Activated CD4-positive, alpha-beta memory T cell treated with anti-CD3 and anti-CD28 coated beads for 36 hours (primary cell): ENCODE data around the gene TBC1D4. TPM values are rescaled to one million over a fixed set of nuclear protein-coding genes. Genes with fewer than 3 reads are reported as not detected.

Experiments
- CTCF ChIA-PET: fragments of 350-600 bp; sonication (Branson Sonifier 250); formaldehyde crosslinking; loops from one replicate; lab custom pipeline; 2021; ENCODE audit warnings: antibody characterized with exemption, inconsistent platforms; lab: Charles Lee
- POLR2A ChIA-PET: fragments of 350-600 bp; sonication (Branson Sonifier 250); formaldehyde crosslinking; loops from one replicate; lab custom pipeline; 2021; ENCODE audit warnings: antibody characterized with exemption; lab: Charles Lee
- DNase-seq: peaks from one replicate; pipeline ENCODE4 v3.0.0-alpha.2; 2020
- H3K27ac Mint-ChIP-seq: one replicate; pipeline ENCODE4 v1.8.0; 2021; ENCODE audit warnings: mixed read lengths
- H3K27me3 Mint-ChIP-seq: one replicate; pipeline ENCODE4 v1.8.0; 2021; ENCODE audit warnings: mixed read lengths
- H3K36me3 Mint-ChIP-seq: one replicate; pipeline ENCODE4 v1.8.0; 2021; ENCODE audit warnings: mixed read lengths
- H3K4me1 Mint-ChIP-seq: one replicate; pipeline ENCODE4 v1.8.0; 2021; ENCODE audit warnings: low read depth, mixed read lengths
- H3K4me3 Mint-ChIP-seq: one replicate; pipeline ENCODE4 v1.8.0; 2021; ENCODE audit warnings: mild to moderate bottlenecking, mixed read lengths
- H3K9me3 Mint-ChIP-seq: one replicate; pipeline ENCODE4 v1.8.0; 2021; ENCODE audit warnings: mixed read lengths
- intact Hi-C: fragments of 100-400 bp; cut with micrococcal nuclease; formaldehyde crosslinking; loops from one replicate; pipeline ENCODE4 v1.15.1; 2023
- total RNA-seq, 2 experiments: library from RNA; stranded (reverse); gene quantifications; one replicate each; pipeline ENCODE4 v1.2.3, GENCODE V29; 2021

Gene TBC1D4
- total RNA-seq, 2 experiments from 2014 or later: 13.0 to 14.8 TPM

GRCh38 chr13:75418186-75418843 is 63.7 kb downstream of the TBC1D4 start:
- no peak overlapping the region for H3K27ac Mint-ChIP-seq
- ChIA-PET CTCF (no interaction called here), POLR2A (no interaction called here)
- H3K4me1 Mint-ChIP-seq: no peaks in the 10 kb centered on the region
- H3K9me3 Mint-ChIP-seq: no peaks in the 10 kb centered on the region
- no peaks in the 10 kb centered on the region for H3K36me3 Mint-ChIP-seq
- DNase-seq: no peak
- intact Hi-C loops: no loop called here
- H3K27me3 Mint-ChIP-seq: peaks cover 9% of the 10 kb centered on the region
- no peak overlapping the region for H3K4me3 Mint-ChIP-seq

DNA sequence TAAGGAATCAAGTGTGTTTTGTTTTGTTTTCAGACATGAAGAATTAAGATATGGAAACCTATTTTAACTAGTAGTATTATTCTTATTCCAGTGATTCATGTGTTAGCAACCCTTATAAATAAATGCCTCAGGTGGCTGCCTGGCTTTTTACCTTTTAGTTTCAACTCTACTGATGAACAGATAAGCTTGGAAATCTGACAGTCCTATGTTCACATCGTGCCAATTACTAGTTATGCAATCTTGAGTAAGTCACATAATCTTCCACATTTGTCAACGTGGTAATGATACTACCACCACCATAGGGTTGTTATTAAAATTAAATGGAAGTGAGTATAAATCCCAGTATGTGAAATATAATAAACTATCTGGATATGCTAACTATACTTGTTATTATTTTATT is 64.3 kb downstream of the TBC1D4 start:
- no peak for DNase-seq
- Mint-ChIP-seq H3K9me3 (no peaks in the 10 kb centered on the region), H3K4me1 (no peaks in the 10 kb centered on the region), H3K36me3 (no peaks in the 10 kb centered on the region), H3K4me3 (no peak overlapping the region), H3K27ac (no peak overlapping the region), H3K27me3 (peaks cover 9% of the 10 kb centered on the region)
- ChIA-PET POLR2A (no interaction called here), CTCF (no interaction called here)
- intact Hi-C loops: no loop called here

DNA sequence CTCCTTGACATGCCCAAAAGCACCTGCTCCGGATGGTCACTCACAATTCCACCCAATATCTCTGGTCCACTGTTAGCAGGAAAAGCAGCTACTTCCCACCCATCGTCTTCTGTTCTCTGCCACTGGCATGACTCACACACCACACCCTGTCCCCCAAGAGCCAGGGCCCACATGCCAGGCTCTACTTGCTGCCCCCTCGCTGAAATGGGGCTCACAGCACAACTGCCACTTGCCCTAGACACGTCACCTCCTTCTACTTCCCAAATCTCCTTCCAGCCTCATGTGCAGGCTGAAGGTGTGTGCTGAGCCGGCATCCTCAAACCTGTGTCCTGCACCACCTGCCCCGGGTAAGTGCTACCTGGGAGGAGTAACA is 65.0 kb downstream of the TBC1D4 start:
- intact Hi-C loops: no loop called here
- Mint-ChIP-seq H3K27ac (no peak overlapping the region), H3K4me1 (no peaks in the 10 kb centered on the region), H3K4me3 (no peak overlapping the region), H3K36me3 (no peaks in the 10 kb centered on the region), H3K9me3 (no peaks in the 10 kb centered on the region), H3K27me3 (peaks cover 7% of the 10 kb centered on the region)
- ChIA-PET POLR2A (no interaction called here), CTCF (no interaction called here)
- no peak for DNase-seq

DNA sequence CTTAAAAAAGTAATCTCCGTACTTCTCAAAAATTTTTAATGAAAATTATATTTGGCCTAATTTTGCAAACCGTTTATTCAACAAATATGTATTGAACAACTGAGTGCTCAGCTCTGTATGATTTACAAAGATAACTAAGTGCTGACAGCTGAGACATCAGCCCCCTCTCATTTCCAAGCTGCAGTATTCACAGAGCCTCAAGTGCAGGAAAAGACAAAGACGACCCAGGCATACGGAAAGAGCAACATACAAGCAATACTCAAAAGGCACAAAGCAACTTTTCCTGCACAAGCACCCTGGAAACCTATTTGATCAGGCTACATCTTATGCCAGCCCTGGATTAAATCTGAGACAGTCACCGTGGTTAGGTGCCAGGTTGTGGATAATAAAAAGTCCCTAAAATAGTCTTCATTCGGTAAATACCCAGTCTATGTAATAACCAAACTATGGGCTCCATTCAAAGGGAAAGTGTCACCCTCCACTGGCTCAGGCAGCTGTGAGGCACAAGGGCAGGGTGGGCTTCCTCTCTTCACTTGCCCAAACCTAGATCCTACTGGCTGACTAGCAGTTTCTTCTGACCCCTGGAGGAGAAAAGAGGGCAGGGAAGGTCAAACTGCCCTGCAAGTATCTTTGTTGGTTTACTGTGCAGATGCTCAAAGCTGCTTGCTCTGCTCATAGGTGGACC is 65.5 kb downstream of the TBC1D4 start:
- no peak for DNase-seq
- Mint-ChIP-seq H3K4me1 (no peaks in the 10 kb centered on the region), H3K27me3 (peaks cover 5% of the 10 kb centered on the region), H3K9me3 (no peaks in the 10 kb centered on the region), H3K27ac (no peak overlapping the region), H3K4me3 (no peak overlapping the region), H3K36me3 (no peaks in the 10 kb centered on the region)
- ChIA-PET POLR2A (no interaction called here), CTCF (no interaction called here)
- intact Hi-C loops: no loop called here

GRCh38 chr13:75415694-75416093 is 66.3 kb downstream of the TBC1D4 start:
- no peak overlapping the region for H3K4me3 Mint-ChIP-seq
- POLR2A ChIA-PET: no interaction called here
- no peaks in the 10 kb centered on the region for H3K27me3 Mint-ChIP-seq
- CTCF ChIA-PET: no interaction called here
- H3K9me3 Mint-ChIP-seq: no peaks in the 10 kb centered on the region
- no peak for DNase-seq
- no peaks in the 10 kb centered on the region for H3K4me1 Mint-ChIP-seq
- intact Hi-C loops: no loop called here
- H3K27ac Mint-ChIP-seq: no peak overlapping the region
- no peaks in the 10 kb centered on the region for H3K36me3 Mint-ChIP-seq

DNA sequence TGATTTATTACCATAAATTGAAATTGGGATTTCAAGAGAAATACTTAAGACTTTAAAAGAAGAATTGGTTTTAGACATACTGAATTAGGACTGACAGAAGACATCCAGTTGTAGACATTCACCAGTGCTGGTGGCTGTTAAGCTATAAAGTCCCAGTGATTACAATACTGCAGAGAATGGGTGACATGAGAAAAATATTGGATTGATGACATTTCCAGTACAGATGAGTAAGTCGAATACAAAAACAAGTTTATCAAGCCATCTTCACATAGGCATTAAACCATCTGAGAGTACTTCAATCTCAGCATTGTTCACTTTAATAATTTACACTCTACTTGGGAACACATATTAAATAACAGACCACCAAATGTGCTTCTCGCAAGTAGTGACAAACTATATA is 66.8 kb downstream of the TBC1D4 start:
- H3K27me3 Mint-ChIP-seq: no peaks in the 10 kb centered on the region
- no peaks in the 10 kb centered on the region for H3K9me3 Mint-ChIP-seq
- POLR2A ChIA-PET: no interaction called here
- no peak overlapping the region for H3K27ac Mint-ChIP-seq
- no peaks in the 10 kb centered on the region for H3K36me3 Mint-ChIP-seq
- no peaks in the 10 kb centered on the region for H3K4me1 Mint-ChIP-seq
- intact Hi-C loops: no loop called here
- no peak overlapping the region for H3K4me3 Mint-ChIP-seq
- DNase-seq: no peak
- CTCF ChIA-PET: no interaction called here

- ChIA-PET POLR2A (no interaction called here), CTCF (no interaction called here)
- Mint-ChIP-seq H3K4me1 (no peaks in the 10 kb centered on the region), H3K4me3 (no peak overlapping the region), H3K9me3 (no peaks in the 10 kb centered on the region), H3K27me3 (no peaks in the 10 kb centered on the region), H3K27ac (no peak overlapping the region), H3K36me3 (no peaks in the 10 kb centered on the region)
- no peak for DNase-seq
- intact Hi-C loops: no loop called here
These were observed 67.7 kb downstream of the TBC1D4 start for GRCh38 chr13:75414036-75414827.

DNA sequence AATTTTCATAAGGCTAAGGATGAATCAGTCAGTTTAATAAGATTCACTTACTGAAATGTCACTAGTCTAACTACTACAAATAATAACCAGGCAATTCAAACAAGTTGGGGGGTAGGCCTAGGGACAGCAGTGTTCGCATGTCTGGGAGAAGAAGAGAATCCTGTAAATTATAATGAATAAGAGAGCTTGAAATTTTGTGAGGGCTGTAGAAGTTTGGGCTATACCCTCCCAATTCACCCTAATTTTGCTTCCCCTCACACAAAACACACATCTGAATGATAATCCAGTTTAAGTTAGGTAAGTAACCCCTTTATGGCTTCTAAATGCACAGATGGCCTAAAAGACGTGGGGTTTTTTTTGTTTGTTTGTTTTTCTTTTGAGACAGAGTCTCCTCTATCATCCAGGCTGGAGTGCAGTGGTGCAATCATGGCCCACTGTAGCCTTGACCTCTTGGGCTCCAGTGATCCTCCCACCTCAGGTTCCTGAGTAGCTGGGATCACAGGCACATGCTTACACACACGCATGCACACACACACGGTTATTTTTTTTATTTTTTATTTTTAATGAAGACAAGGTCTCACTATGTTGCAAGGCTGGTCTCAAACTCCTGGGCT is 69.9 kb downstream of the TBC1D4 start:
- Mint-ChIP-seq H3K27me3 (peaks cover 2% of the 10 kb centered on the region), H3K4me1 (no peaks in the 10 kb centered on the region), H3K9me3 (no peaks in the 10 kb centered on the region)

GRCh38 chr13:75410207-75410606 is 71.8 kb downstream of the TBC1D4 start:
- H3K4me1 Mint-ChIP-seq: no peaks in the 10 kb centered on the region

More for the DNA sequence above, 69.9 kb downstream of the TBC1D4 start:
- H3K36me3 Mint-ChIP-seq: no peaks in the 10 kb centered on the region
- H3K4me3 Mint-ChIP-seq: no peak overlapping the region
- no peak overlapping the region for H3K27ac Mint-ChIP-seq
- ChIA-PET CTCF (no interaction called here), POLR2A (no interaction called here)
- intact Hi-C loops: no loop called here
- no peak for DNase-seq

GRCh38 chr13:75407998-75408397 is 74.0 kb downstream of the TBC1D4 start:
- H3K9me3 Mint-ChIP-seq: no peaks in the 10 kb centered on the region
- no peaks in the 10 kb centered on the region for H3K36me3 Mint-ChIP-seq
- H3K4me3 Mint-ChIP-seq: no peak overlapping the region
- H3K4me1 Mint-ChIP-seq: no peaks in the 10 kb centered on the region
- POLR2A ChIA-PET: no interaction called here
- CTCF ChIA-PET: no interaction called here
- H3K27me3 Mint-ChIP-seq: peaks cover 5% of the 10 kb centered on the region
- H3K27ac Mint-ChIP-seq: no peak overlapping the region
- DNase-seq: no peak
- intact Hi-C loops: no loop called here

More at GRCh38 chr13:75410207-75410606, 71.8 kb downstream of the TBC1D4 start:
- Mint-ChIP-seq H3K27ac (no peak overlapping the region), H3K9me3 (no peaks in the 10 kb centered on the region), H3K36me3 (no peaks in the 10 kb centered on the region), H3K27me3 (peaks cover 2% of the 10 kb centered on the region), H3K4me3 (no peak overlapping the region)
- POLR2A ChIA-PET: no interaction called here
- DNase-seq: no peak
- intact Hi-C loops: no loop called here
- CTCF ChIA-PET: no interaction called here

- H3K27ac Mint-ChIP-seq: no peak overlapping the region
- no peak overlapping the region for H3K4me3 Mint-ChIP-seq
- ChIA-PET CTCF (no interaction called here), POLR2A (no interaction called here)
- no peaks in the 10 kb centered on the region for H3K4me1 Mint-ChIP-seq
- H3K36me3 Mint-ChIP-seq: no peaks in the 10 kb centered on the region
- no peak for DNase-seq
- intact Hi-C loops: no loop called here
- peaks cover 5% of the 10 kb centered on the region for H3K27me3 Mint-ChIP-seq
- no peaks in the 10 kb centered on the region for H3K9me3 Mint-ChIP-seq
These were observed 74.5 kb downstream of the TBC1D4 start for GRCh38 chr13:75407473-75407872.

DNA sequence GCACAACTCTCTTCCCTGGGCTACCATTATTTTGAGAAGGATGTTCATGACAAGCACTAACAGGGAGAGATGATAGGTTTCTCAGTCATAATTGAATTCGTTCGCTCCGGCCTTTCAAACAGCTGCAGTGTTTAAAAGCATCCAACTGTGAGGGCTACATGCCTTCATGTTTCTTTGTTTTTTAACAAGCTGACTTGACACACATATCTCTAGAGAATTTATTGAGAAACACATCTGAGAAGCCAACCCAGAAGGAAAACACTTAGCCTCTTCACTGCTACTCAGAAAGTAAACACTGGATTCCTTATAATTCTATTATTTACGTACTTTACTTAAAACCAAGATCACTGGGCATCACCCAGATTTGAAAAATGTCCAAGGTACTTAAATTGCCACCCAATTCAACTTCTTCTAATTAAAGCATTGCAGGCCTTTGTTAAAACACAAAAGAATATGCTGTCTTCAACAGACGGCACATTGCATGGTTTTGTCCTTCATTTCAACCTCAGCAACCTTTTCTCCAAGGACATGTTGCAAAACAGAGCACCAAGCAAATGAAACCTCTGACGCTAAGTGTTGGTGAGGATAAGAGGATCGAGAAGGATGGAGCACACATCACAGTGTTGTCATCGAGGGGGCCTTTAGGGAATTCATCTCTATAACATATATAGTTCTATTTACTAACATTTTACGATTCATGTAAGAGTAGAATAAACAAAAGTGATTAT is 75.8 kb downstream of the TBC1D4 start:
- H3K27ac Mint-ChIP-seq: no peak overlapping the region
- intact Hi-C loops: no loop called here
- ChIA-PET POLR2A (no interaction called here), CTCF (no interaction called here)
- H3K4me1 Mint-ChIP-seq: no peaks in the 10 kb centered on the region
- DNase-seq: no peak
- peaks cover 5% of the 10 kb centered on the region for H3K27me3 Mint-ChIP-seq
- H3K9me3 Mint-ChIP-seq: no peaks in the 10 kb centered on the region
- no peaks in the 10 kb centered on the region for H3K36me3 Mint-ChIP-seq
- H3K4me3 Mint-ChIP-seq: no peak overlapping the region
